Fibroblast of peridontal ligament (primary cell): ENCODE results near the gene ARHGEF2.

Source experiments
- DNase-seq: peaks from one replicate; pipeline ENCODE4 v3.0.0-alpha.2; 2010; ENCODE audit errors: extremely low read depth

Gene ARHGEF2

DNA sequence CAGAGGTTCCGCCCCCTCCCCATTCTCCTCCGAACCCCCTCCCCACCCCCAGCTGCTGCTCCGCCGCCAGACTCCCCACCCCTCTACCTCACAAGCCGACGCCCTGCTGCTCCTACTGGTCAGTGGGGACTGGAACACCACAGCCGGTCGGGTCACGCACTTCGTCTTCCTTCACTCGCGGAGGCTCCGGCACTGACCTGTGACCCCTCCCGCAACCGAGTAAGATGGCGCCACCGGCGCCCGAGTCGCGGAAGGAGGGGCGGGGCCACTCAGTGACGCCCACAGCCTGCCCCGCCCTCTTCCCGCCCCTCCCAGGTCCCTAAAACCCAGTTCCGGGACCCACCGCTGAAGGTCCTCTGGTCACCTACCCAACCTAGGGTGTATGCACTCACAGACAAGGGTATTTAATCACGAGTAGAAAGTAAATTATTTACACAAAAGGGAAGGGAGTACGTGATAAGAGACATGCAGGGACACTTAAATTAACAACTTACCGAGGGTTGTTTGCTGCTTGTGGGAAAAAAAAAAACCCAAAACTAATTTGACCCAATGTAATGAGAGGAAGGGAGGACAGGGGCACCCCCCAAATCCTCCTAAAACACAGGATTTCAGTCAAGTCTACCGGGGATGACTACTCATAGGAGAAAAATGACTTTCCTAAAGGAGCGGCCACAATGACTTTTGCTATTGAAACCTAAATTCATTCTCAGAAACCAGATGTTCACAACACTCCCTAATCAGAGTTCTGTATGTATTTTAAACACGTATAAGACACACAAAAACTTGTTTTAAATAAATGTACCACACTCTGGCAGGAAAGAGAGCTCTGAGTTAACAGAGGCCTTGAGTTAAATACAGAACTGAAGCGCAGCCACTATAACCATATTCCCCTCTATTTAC lies 66.9 kb downstream of the ARHGEF2 start, which contains the start of gene RIT1:
Gene RIT1 (minus strand): TSS at position 194 of the 900 bp plus-strand sequence. CDS start 588 bp downstream, outside the sequence.
- DNase-seq, result peak; percentile 82

DNA sequence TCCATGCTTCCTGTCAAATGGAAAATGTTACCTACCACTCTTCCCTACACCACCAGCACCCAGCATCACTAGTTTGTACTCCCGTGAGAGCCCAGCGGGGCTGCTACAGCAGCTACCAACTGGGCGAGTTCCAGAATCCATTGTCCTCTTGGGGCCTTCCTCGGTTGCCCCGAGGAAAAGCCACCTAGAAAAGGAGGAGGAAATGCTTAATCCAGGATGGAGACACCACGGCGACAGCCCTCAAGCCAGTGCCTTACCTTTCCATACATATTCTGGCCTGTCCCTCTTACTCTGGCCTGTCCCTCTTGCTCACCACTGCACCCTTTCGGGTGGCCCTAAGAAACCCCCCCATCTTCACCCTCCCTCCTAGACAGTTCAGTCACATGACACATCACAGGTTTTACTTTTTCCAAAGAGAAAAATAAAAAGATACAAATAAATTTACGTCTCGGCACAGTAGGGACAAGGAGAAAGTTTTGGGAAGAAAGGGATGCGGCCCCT lies 67.7 kb downstream of the ARHGEF2 start:
- DNase-seq, result peak; percentile 51

DNA sequence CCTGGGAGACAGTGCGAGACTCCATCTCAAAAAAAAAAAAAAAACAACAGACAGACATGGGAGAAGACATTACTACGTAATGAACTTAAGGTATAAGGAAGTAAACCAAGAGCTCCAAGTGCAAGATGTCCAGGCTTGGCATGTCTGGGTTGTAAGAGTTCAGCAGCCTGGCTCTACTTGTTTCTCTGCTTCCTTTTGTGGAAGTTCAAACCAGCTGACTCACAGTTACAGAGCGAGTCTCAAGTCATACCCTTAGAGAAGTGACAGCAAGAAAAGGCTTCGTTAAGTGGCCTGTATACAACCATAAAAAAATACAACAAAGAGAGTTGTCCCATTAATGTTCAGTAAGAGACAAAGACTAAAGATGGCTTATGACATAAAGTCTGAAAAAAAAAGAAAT lies 68.5 kb downstream of the ARHGEF2 start:
- DNase-seq, result peak; percentile 60

DNA sequence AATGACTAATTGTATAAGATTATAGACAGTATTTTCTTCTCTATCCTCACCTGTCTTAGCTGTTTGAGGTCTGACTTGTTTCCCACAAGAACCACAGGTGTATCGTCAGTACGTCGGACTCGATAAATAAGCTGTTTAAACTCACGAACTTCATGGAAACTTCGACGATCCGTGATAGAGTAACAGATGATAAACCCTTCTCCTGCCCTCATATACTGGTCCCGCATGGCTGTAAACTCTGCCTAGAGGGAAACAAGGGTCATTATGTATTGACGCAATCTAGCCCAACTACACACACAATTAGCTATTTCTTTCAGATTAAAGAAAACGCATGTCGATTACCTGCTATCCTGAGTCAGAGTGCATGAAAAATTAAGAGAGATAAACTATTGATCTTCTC lies 74.1 kb downstream of the ARHGEF2 start:
- DNase-seq, result no peak

DNA sequence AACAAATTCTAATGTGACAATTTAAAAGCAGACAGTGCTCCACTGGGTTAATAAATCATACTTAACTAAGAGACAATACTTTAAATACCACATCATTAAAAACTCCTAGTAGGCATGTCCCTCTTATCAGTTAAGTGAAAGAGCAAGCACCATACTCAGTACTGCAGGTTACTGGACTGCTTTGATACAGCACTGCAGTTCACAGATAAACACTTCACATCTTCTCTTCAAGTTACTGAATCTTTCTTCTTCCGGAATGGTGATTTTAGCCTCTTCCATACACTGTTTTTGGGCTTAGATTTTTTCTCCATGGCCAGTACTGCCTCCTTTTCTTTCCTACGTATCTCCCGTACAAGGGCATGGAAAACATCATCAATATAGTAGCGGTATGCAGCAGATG lies 78.2 kb downstream of the ARHGEF2 start:
- no peak for DNase-seq

DNA sequence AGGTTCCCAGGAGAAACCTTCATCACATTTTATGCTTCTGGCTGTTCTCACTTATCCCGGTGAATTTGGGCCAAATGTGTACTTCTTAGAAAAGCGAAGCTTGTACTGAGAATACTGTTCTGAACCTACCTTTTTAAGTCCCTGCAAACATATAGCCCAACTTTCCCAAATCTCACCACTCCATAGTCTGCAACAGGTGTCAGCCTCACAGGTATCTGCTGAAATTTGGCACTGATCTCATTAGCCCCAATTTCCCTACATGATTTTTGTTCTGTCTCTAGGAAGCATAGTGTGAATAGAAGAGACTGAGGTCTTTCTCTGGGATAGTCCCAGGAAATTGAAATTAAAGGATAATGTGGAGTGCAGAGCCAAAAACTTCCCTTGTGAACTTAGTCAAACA lies 78.7 kb downstream of the ARHGEF2 start:
- no peak for DNase-seq

DNA sequence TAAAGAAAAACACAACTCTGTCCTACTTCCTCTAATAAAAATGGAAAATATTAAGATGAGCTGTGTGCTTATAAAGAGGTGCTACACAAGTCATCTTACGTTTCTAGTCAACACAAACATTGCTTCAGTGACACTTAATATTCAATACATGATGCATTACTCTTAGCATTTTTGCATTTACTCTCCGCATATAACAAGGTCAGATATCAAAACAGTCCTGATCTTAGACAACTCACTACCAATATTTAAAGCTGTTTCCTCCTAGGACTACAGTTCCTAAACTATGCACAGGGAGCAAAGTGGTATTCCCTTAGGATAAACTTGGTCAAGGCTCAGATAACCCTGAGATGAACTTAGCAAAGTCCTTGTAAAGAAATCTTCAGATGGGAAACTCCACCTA lies 79.5 kb downstream of the ARHGEF2 start:
- no peak for DNase-seq

DNA sequence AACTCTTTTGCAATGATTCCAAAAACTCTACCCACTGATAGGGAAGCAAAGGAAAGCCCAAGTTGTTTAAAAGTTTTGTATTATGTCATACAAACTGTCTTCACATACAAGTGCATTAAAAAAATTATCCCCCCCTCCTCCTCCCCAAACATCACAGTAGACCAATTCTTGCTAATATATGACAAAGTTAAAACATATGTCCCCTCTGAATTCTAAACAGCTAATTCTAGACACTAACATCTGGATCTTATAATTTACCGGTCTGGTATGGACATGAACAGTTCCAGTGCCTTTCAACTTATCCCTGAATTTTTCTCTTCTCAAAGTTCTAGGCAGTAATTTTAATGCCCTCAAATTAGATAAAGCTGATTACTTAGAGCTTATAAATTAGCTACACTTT lies 80.6 kb downstream of the ARHGEF2 start:
- peak; percentile 49 for DNase-seq
